H1 (cell line): ENCODE data around the gene IFNL4. TPM values are rescaled to one million over a fixed set of nuclear protein-coding genes. Genes with fewer than 3 reads are reported as not detected.

Experiments used
- CTCF ChIA-PET: fragments of 300-600 bp; sonication (Branson Sonifier 250); formaldehyde crosslinking; loops from one replicate; lab custom pipeline; 2021; ENCODE audit not compliant: partially characterized antibody; lab: Charles Lee
- POLR2A ChIA-PET: fragments of 300-600 bp; sonication (Branson Sonifier 250); formaldehyde crosslinking; loops from one replicate; lab custom pipeline; 2021; ENCODE audit warnings: inconsistent platforms; ENCODE audit not compliant: partially characterized antibody; lab: Charles Lee
- DNase-seq, 2 experiments: peaks; one replicate each; pipeline versions ENCODE4 v3.0.0 to v3.0.0-alpha.2; 2010 to 2022; ENCODE audit warnings: low spot score in 2 of 2, low read depth in 1 of 2, mixed read lengths in 1 of 2
- FAIRE-seq: peaks from 2 replicates; lab custom pipeline; 2011; peaks lifted over from hg19 to GRCh38; lab: Jason Lieb, UNC
- H2AFZ ChIP-seq: 2 replicates; pipeline ENCODE4 v1.8.1; 2012; ENCODE audit warnings: low read length, inconsistent platforms
- H2AK5ac ChIP-seq: 2 replicates; pipeline ENCODE4 v1.6.1; 2013; ENCODE audit warnings: low read depth, low read length
- H2BK120ac ChIP-seq: replicated peaks from 2 replicates; pipeline ENCODE3; 2013; ENCODE audit warnings: low read depth, low read length, inconsistent platforms
- H2BK12ac ChIP-seq: 2 replicates; pipeline ENCODE4 v1.6.1; 2013; ENCODE audit warnings: low read depth, low read length
- H2BK15ac ChIP-seq: 2 replicates; pipeline ENCODE4 v1.6.1; 2013; ENCODE audit warnings: low read length
- H2BK20ac ChIP-seq: 2 replicates; pipeline ENCODE4 v1.6.1; 2013; ENCODE audit warnings: low read length
- H2BK5ac ChIP-seq: 2 replicates; pipeline ENCODE4 v1.6.1; 2013; ENCODE audit warnings: low read depth, low read length
- H3K14ac ChIP-seq: 2 replicates; pipeline ENCODE4 v1.6.1; 2013; ENCODE audit warnings: inconsistent platforms; ENCODE audit not compliant: insufficient read length
- H3K18ac ChIP-seq: 2 replicates; pipeline ENCODE4 v1.6.1; 2013; ENCODE audit warnings: low read length; ENCODE audit errors: extremely low read depth
- H3K23ac ChIP-seq: 2 replicates; pipeline ENCODE4 v1.6.1; 2013; ENCODE audit warnings: inconsistent platforms; ENCODE audit not compliant: insufficient read length
- H3K23me2 ChIP-seq: 2 replicates; pipeline ENCODE4 v1.6.1; 2013; ENCODE audit warnings: low read depth, low read length
- H3K27ac ChIP-seq: 2 replicates; pipeline ENCODE4 v1.6.1; 2011; ENCODE audit warnings: low read depth, low read length, inconsistent platforms
- H3K27me3 ChIP-seq, 4 experiments: replicated peaks in 1 of 4; 1 replicate in 1 of 4; 2 replicates in 3 of 4; pipeline versions ENCODE4 v1.6.1 to v1.8.1; 2011 to 2013; ENCODE audit warnings: low read length in 3 of 4, mild to moderate bottlenecking in 3 of 4, inconsistent platforms in 2 of 4, mixed read lengths in 2 of 4, moderate library complexity in 1 of 4; ENCODE audit not compliant: control insufficient read depth in 3 of 4, insufficient read depth in 3 of 4; ENCODE audit errors: extremely low read depth in 1 of 4
- H3K36me3 ChIP-seq, 4 experiments: 2 replicates each; pipeline versions ENCODE4 v1.6.1 to v1.8.1; 2011 to 2013; ENCODE audit warnings: mild to moderate bottlenecking in 4 of 4, low read length in 3 of 4, moderate library complexity in 2 of 4, control low read depth in 1 of 4, inconsistent platforms in 1 of 4; ENCODE audit not compliant: insufficient read depth in 4 of 4, control insufficient read depth in 2 of 4
- H3K4ac ChIP-seq: replicated peaks from 2 replicates; pipeline ENCODE3; 2013; ENCODE audit warnings: low read length, low read depth, mixed read lengths, inconsistent platforms; ENCODE audit not compliant: insufficient read length
- H3K4me1 ChIP-seq, 4 experiments: replicated peaks in 1 of 4; 1 replicate in 1 of 4; 2 replicates in 3 of 4; pipeline versions ENCODE4 v1.6.1 to v1.8.1; 2011 to 2013; ENCODE audit warnings: low read length in 3 of 4, inconsistent platforms in 2 of 4, mixed read lengths in 1 of 4; ENCODE audit not compliant: insufficient read depth in 4 of 4, control insufficient read depth in 3 of 4
- H3K4me2 ChIP-seq, 2 experiments: 2 replicates each; pipeline versions ENCODE4 v1.6.1 to v1.8.1; 2011 to 2013; ENCODE audit warnings: low read depth in 2 of 2, low read length in 2 of 2, control low read depth in 1 of 2, inconsistent platforms in 1 of 2, mild to moderate bottlenecking in 1 of 2; ENCODE audit not compliant: insufficient read depth in 1 of 2
- H3K4me3 ChIP-seq, 4 experiments: fragments of 200-600, 300-600 bp in 1 of 4; sonication (generic), shearing (Covaris generic), sonication (Bioruptor Twin) in 1 of 4; 2 replicates each; pipeline versions ENCODE4 v1.5.1 to v1.8.1; 2011 to 2016; ENCODE audit warnings: low read length in 4 of 4, low read depth in 3 of 4, control low read depth in 2 of 4, inconsistent platforms in 2 of 4, mild to moderate bottlenecking in 2 of 4, mixed read lengths in 1 of 4, moderate library complexity in 1 of 4; ENCODE audit not compliant: insufficient read depth in 2 of 4; ENCODE audit errors: extremely low read depth in 1 of 4
- H3K56ac ChIP-seq: replicated peaks from 2 replicates; pipeline ENCODE3; 2013; ENCODE audit warnings: low read depth, mild to moderate bottlenecking, mixed read lengths, low read length, inconsistent platforms; ENCODE audit not compliant: insufficient read length
- H3K79me1 ChIP-seq: 2 replicates; pipeline ENCODE4 v1.6.1; 2013; ENCODE audit warnings: low read depth, low read length, control low read depth
- H3K79me2 ChIP-seq, 2 experiments: 2 replicates each; pipeline versions ENCODE4 v1.6.1 to v1.8.1; 2012 to 2013; ENCODE audit warnings: low read length in 2 of 2, mild to moderate bottlenecking in 2 of 2, inconsistent platforms in 1 of 2; ENCODE audit not compliant: insufficient read depth in 2 of 2, control insufficient read depth in 1 of 2
- H3K9ac ChIP-seq, 4 experiments: replicated peaks in 1 of 4; 1 replicate in 1 of 4; 2 replicates in 3 of 4; pipeline versions ENCODE4 v1.6.1 to v1.8.1; 2011 to 2013; ENCODE audit warnings: low read depth in 3 of 4, low read length in 3 of 4, control low read depth in 2 of 4, mild to moderate bottlenecking in 2 of 4, moderate library complexity in 2 of 4, inconsistent platforms in 1 of 4; ENCODE audit errors: extremely low read depth in 1 of 4
- H3K9me3 ChIP-seq, 2 experiments: 2 replicates each; pipeline versions ENCODE4 v1.6.1 to v1.8.1; 2012 to 2013; ENCODE audit warnings: mild to moderate bottlenecking in 2 of 2, moderate library complexity in 2 of 2, control low read depth in 1 of 2, inconsistent platforms in 1 of 2, low read depth in 1 of 2, low read length in 1 of 2, mixed read lengths in 1 of 2; ENCODE audit not compliant: insufficient read depth in 2 of 2
- H4K20me1 ChIP-seq, 2 experiments: replicated peaks in 1 of 2; 2 replicates each; pipeline versions ENCODE3 to v1.8.1; 2011 to 2013; ENCODE audit warnings: inconsistent platforms in 2 of 2, low read length in 2 of 2, mild to moderate bottlenecking in 1 of 2; ENCODE audit not compliant: insufficient read depth in 2 of 2, control insufficient read depth in 1 of 2
- H4K5ac ChIP-seq: 2 replicates; pipeline ENCODE4 v1.6.1; 2013; ENCODE audit warnings: low read length, low read depth, mixed read lengths, inconsistent platforms; ENCODE audit not compliant: insufficient read length
- H4K8ac ChIP-seq: 2 replicates; pipeline ENCODE4 v1.8.0; 2013; ENCODE audit warnings: mild to moderate bottlenecking, moderate library complexity, low read length, inconsistent platforms; ENCODE audit not compliant: insufficient read depth; ENCODE audit errors: extremely low read depth
- H4K91ac ChIP-seq: replicated peaks from 2 replicates; pipeline ENCODE3; 2013; ENCODE audit warnings: low read length, mixed read lengths, inconsistent platforms; ENCODE audit not compliant: insufficient read length
- GABPA ChIP-seq: IDR thresholded peaks from 2 replicates; pipeline ENCODE4 v1.6.1; 2011; ENCODE audit warnings: mild to moderate bottlenecking, low read length, moderate library complexity, borderline replicate concordance; ENCODE audit not compliant: insufficient read depth
- JUN ChIP-seq: IDR thresholded peaks from 2 replicates; pipeline ENCODE4 v1.6.1; 2011; ENCODE audit warnings: low read depth, mild to moderate bottlenecking, improper control_type of control experiment, low read length
- SIX5 ChIP-seq: IDR thresholded peaks from 2 replicates; pipeline ENCODE4 v1.6.1; 2011; ENCODE audit warnings: mild to moderate bottlenecking, low read depth, low read length
- WGBS, 2 experiments: shearing (Covaris generic) in 1 of 2; methylation state at CpG; one replicate each; pipeline versions ENCODE4 v1.1.6 to v1.1.7; 2013 to 2015; ENCODE audit warnings: low lambda C conversion rate in 2 of 2, mixed read lengths in 2 of 2, inconsistent platforms in 1 of 2, low coverage in 1 of 2, missing lambda C conversion rate in 1 of 2; ENCODE audit not compliant: insufficient replicate concordance in 2 of 2, insufficient coverage in 1 of 2, insufficient read length in 1 of 2; ENCODE audit errors: extremely low coverage in 1 of 2, missing lambda C conversion rate in 1 of 2; 5-methylcytosine and 5-hydroxymethylcytosine counted together
- polyA plus RNA-seq, 7 experiments: library from polyadenylated mRNA; depleted of rRNA in 3 of 7; stranded (reverse) in 5 of 7; unstranded in 2 of 7; fragments of >200 nt in 5 of 7; fragments of 200-250 nt in 2 of 7; gene quantifications; 1 replicate in 5 of 7; 2 replicates in 1 of 7; 4 replicates in 1 of 7; pipeline versions ENCODE4 v1.2.1 to v1.2.3, GENCODE V29; 2011 to 2013; ENCODE audit warnings: missing spikeins in 2 of 7, mixed read lengths in 2 of 7
- total RNA-seq: library from RNA; stranded (reverse); fragmentation: NEBNext Ultra II Directional; extraction: Animal tissue kit (Norgen Biotek cat#: 25700); gene quantifications from 2 replicates; pipeline ENCODE4 v1.2.1, GENCODE V29; 2021

Gene IFNL4
- total and polyA plus RNA-seq, 2 of the 8 experiments (the other 6 are each of a cell fraction or from before 2014, with no cell fraction given): not detected

GRCh38 chr19:39232708-39233107 is 15.9 kb downstream of the IFNL4 start:
- Histone ChIP-seq H3K27me3 (0 out of 7 replicates have a peak, but pooled peaks cover 0 to 3% (median 0%) of the 10 kb centered on the region in 4 experiments), H3K9ac (no peak overlapping the region), H4K91ac (no peak overlapping the region), H2BK20ac (no peak overlapping the region), H3K18ac (no peak overlapping the region), H2AFZ (no peak overlapping the region), H3K56ac (no peak overlapping the region), H2BK12ac (no peak overlapping the region), H3K79me2 (no peaks in the 10 kb centered on the region), H3K79me1 (no peaks in the 10 kb centered on the region), H2BK5ac (no peak overlapping the region), H4K20me1 (peaks cover 0 to 1% of the 10 kb centered on the region in 2 experiments), H3K14ac (no peak overlapping the region), H3K36me3 (no peaks in the 10 kb centered on the region), H2AK5ac (no peak overlapping the region), H3K23ac (no peak overlapping the region), H3K4ac (no peak overlapping the region), H3K27ac (no peak overlapping the region), H4K8ac (no peak overlapping the region), H3K4me1 (no peaks in the 10 kb centered on the region), H3K4me2 (no peak overlapping the region), H3K9me3 (no peaks in the 10 kb centered on the region), H3K23me2 (no peaks in the 10 kb centered on the region; the same call in 1 of the 2 replicates), H2BK15ac (no peak overlapping the region), H4K5ac (no peak overlapping the region), H3K4me3 (no peak overlapping the region), H2BK120ac (no peak overlapping the region)
- no peak for FAIRE-seq
- no peak for TF ChIP-seq GABPA
- TF ChIP-seq JUN: no peak
- TF ChIP-seq SIX5: no peak
- ChIA-PET POLR2A (interaction anchor here (1.3 kb wide), 1 partner anchor 158 kb away, joined by 3 read pairs; the partner anchor contains the start of genes MED29 and PAF1), CTCF (interaction anchor here (0.8 to 1.7 kb wide), 6 partner anchors 18 to 108 kb away, joined by 3 to 8 read pairs (median 4); no protein-coding TSS in a partner anchor)
- no peak for DNase-seq
- 84% methylated on average over 5 of the region's 5 CpGs; no CpG with 5 or more reads in 1 of the 2 experiments for WGBS, 2 experiments
